ENCODE measurements around the gene PHF12. TPM values are rescaled to one million over a fixed set of nuclear protein-coding genes. Genes with fewer than 3 reads are reported as not detected.

The PHF12 gene
- total and polyA plus RNA-seq, 2 of the 4 experiments (the other 2 are of a cell fraction), result 24.4 to 25.6 TPM

DNA sequence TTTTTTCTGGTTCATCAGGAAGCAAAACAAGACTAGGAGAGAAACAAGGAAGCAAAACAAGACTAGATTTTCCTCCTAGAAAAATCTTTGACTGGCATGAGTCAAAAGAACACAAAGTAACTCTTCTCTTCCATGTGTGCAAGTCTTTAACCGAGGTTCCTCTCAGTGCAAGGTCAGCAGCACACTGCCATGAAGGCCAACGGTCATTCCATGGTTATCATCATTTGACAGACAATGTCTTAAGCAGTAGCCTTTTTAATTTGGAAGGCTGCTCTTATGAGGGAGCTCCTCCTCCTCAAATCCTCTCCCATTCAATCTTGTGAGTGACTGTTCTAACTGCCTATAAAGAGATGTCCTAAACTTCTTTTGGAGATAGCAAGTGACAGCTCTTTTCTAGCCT is 33.0 kb downstream of the PHF12 start:
- Histone ChIP-seq H3K23ac (ENCODE audit: low read depth, low read length) (no peak overlapping the region), H3K4me1 (ENCODE audit: control insufficient read depth, insufficient read depth, low read length) (no peaks in the 10 kb centered on the region), H3K27ac (ENCODE audit: insufficient read depth, low read length) (no peak overlapping the region), H2BK5ac (ENCODE audit: low read depth, low read length, poor library complexity, severe bottlenecking) (no peak overlapping the region), H3K56ac (ENCODE audit: extremely low read depth, insufficient read depth, low read length) (no peak overlapping the region), H3K36me3 (ENCODE audit: control insufficient read depth, insufficient read depth, low read length) (peaks cover 52% of the 10 kb centered on the region), H2BK20ac (ENCODE audit: low read depth, low read length) (no peak overlapping the region), H2AK9ac (replicated peaks; ENCODE audit: low read depth, low read length, poor library complexity) (no peak overlapping the region), H3K9ac (ENCODE audit: low read depth, low read length) (no peak overlapping the region), H4K5ac (ENCODE audit: low read depth, low read length) (no peak overlapping the region), H2AFZ (replicated peaks; ENCODE audit: low read length, poor library complexity) (no peak overlapping the region), H4K8ac (ENCODE audit: low read depth in 2 of 2, low read length in 2 of 2) (no peak overlapping the region), H3K4me3 (ENCODE audit: insufficient read depth, low read depth, low read length) (no peak overlapping the region), H3K18ac (ENCODE audit: low read depth, low read length) (no peak overlapping the region), H2BK15ac (ENCODE audit: low read depth, low read length) (no peak overlapping the region), H4K91ac (ENCODE audit: insufficient read depth, low read depth, low read length) (no peak overlapping the region), H3K9me3 (ENCODE audit: control insufficient read depth, insufficient read depth, low read length) (no peaks in the 10 kb centered on the region), H4K20me1 (ENCODE audit: insufficient read depth, low read length) (peaks cover 24% of the 10 kb centered on the region; the same call in 1 of the 2 replicates), H3K14ac (replicated peaks; ENCODE audit: low read depth, low read length) (no peak overlapping the region), H3K9me1 (ENCODE audit: insufficient read depth, low read length) (no peaks in the 10 kb centered on the region), H2AK5ac (ENCODE audit: low read depth, low read length) (no peak overlapping the region), H3K79me1 (ENCODE audit: low read depth in 1 of 2, low read length in 2 of 2) (peaks cover 48 to 59% of the 10 kb centered on the region in 2 experiments), H3K27me3 (ENCODE audit: control insufficient read depth, insufficient read depth, low read length) (no peaks in the 10 kb centered on the region), H3K4me2 (ENCODE audit: low read depth, low read length) (no peak overlapping the region), H3K4ac (ENCODE audit: low read depth, low read length) (no peak overlapping the region), H2BK120ac (ENCODE audit: low read depth, low read length) (no peak overlapping the region)
- CTCF ChIA-PET, result no interaction called here
- in situ Hi-C loops (cut with MboI; ENCODE audit: low sequenced_read_pairs), result no loop called here
- POLR2A ChIA-PET (ENCODE audit: unreplicated experiment), result no interaction called here
- no TSS peak for BruUV-seq (replicated peaks)
- intact Hi-C loops (cut with micrococcal nuclease), result no loop called here
- dilution Hi-C loops (cut with HindIII; ENCODE audit: low sequenced_read_pairs, unreplicated experiment), result no loop called here
- no peak for TF ChIP-seq RCOR1 (IDR thresholded peaks at IDR 0.05; ENCODE audit: insufficient replicate concordance, low read length)
- ATAC-seq (ENCODE audit: low read depth) (no peak), DNase-seq (no peak)
- WGBS, 2 experiments (ENCODE audit: extremely low coverage in 2 of 2, insufficient read length in 1 of 2), result 73% methylated on average over 2 of the region's 2 CpGs; no CpG with 5 or more reads in 1 of the 2 experiments
